GM19395 (cell line): ENCODE data around the gene GXYLT2.
"Not testable (repeated sequence)": the region's sequence is repeated elsewhere in the genome, so short reads cannot be mapped to it uniquely, and the experiment has no call there.

Experiments used
- ATAC-seq: cut with Tn5 transposase; IDR thresholded peaks from one replicate; pipeline ENCODE4 v1.9.1; 2021; ENCODE audit warnings: mild to moderate bottlenecking, moderate library complexity; ENCODE audit not compliant: unreplicated experiment

Gene GXYLT2

GRCh38 chr3:72928781-72929735 lies 41.2 kb downstream of the GXYLT2 start:
- not testable (repeated sequence) for ATAC-seq

DNA sequence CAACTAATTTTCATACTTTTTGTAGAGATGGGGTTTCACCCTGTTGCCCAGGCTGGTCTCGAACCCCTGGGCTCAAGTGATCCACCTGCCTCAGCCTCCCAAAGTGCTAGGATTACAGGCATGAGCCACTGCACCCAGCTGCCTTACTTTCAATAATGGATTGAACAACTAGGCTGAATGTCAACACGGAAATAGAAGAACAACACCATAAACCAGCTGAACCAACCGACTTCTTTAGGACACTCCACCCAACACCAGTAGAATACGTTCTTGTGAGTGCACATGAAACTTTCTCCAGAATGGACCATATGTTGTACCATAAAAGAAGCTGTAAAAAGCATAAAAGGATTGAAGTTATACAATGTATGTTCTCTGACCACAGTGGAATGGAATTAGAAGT lies 42.9 kb downstream of the GXYLT2 start:
- no peak for ATAC-seq

DNA sequence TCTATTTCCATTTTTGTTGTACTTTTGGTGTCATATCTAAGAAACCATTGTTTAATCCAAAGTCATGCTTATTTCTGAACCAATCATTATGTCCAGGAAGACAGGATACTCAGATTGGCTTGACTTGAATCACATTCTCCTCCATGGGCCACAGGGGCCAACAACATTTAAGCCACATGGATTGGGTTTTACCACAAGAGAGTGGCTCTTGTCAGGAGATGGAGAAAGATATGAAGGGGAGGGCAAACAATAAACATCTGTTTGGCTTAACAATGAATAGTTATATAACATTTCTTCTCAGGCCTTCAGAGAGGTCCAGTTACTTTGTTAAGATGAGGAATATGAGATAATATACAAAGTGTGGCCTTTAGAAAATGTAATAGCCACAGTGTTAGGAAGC lies 44.6 kb downstream of the GXYLT2 start:
- ATAC-seq: no peak

DNA sequence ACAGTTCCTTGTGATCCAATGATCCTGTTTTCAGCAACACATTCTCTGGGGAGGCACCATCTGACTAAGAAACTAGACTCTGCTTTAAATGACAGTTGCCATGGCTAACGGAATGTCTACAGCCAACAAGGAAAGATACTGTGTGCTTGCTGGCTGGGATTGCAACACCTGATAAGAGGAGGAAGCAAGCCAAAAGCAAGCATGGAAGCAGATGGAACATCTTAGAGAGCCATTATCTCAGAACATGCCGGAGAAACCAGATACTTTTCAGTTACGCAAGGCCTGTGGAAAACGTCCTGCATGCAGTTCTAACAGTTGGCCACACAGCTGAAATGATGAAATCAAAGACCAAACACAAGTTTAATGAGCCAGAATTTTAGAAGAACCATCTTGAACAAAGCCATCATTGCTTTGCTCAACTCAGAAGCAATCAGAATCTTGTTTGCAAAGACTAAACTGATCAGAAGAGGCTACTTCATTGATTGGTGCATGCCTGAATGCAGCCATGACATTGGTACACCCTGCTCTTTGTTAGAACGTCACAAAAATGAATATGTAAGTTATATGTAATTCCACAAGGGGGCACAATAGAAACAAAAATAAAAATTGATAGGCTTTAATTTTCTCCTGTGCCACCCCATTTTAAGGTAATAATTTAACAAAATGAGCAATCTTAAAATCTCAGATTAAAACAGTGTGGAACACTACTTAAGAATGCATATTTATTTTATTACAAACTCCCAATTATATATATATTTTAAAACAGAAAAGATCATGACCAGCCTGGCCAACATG lies 50.8 kb downstream of the GXYLT2 start:
- peak; percentile 88 for ATAC-seq

DNA sequence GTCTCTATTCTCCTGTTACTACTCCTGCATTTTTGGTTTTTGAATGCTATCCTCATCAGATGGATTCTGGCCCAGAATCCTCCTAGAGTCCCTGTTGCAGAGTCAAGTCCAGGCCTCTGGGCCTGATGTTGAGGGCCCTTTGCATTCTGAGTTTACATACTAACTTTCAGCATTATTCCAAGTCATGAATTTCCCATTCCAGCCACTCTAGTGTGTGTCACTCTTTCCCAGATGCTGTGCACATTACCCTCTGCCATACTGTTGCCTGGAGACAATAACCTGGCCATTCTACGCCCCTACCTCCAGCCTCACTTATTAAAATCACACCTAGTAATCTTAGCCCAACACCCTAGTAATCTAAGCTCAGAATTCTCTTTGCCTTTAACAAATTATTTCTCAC lies 53.4 kb downstream of the GXYLT2 start:
- ATAC-seq: no peak

DNA sequence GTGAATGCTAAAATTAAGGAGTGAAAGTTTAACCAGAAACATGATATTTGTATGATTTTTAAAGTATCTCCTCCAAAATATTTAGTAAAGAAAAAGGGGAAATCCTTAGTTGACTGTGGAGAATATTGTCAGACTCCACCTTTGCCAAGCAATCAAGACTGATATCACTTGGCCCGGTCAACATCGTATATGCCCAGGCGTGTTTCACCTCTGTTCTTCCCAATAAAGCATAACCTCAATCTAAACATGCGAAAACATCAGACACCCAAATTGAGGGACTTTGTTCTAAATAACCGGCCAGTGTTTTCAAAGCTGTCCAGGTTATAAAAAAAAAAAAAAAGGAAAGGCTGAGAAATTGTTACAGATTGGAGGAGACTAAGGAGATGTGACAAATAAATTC lies 54.6 kb downstream of the GXYLT2 start:
- ATAC-seq: no peak

- no peak for ATAC-seq
Measured at GRCh38 chr3:72944696-72945095, 56.9 kb downstream of the GXYLT2 start.

DNA sequence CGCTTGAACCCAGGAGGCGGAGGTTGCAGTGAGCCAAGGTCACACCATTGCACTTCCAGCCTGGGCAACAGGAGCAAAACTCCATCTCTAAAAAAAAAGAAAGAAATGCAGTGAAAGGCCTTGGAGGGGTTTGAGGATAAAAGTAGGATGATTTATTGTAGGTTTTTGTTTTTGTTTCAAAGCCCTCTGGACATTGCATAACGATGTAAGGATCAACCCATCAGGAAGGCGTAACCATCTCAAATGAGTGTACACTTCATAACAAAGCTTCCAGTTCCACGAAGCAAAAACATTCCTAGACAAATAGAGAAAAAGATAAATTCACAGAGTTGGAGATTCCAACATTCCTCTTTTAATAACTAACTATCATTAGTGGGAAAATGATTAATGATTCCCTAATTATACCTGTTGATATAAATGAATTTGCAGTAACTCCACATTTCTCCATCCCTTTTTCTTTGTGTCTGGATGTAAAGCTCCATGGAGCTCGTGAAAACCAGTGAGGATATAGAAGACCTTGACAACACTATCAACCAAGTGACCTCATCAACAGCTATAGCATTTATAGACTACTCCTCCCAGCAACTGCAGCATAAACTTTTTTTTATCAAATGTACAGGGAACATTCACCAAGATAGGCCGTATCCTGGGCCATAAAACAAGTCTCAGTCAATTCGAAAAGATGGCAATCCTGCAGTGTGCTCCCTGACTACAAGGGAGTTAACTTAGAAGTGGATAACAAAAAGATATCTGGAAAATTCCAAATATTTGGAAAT lies 60.1 kb downstream of the GXYLT2 start:
- ATAC-seq: no peak

DNA sequence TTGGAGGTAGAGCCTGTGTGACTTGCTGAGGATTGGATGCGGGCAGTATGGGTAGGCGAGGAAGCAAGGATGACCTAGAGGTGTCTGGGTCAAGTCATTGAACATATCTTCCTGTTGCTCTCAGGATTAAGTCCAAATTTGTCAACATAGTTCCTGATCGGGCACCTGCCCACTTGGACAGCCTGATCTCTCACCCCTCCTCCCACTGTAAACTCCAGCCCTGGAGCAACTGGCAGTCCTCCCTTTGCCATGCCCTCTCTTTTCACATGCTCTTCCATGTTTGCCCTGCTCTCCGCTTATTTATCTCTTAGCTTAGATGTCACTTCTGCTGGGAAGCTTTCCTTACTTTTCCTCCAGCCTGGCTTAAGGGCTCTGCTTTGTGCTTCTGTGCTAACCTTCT lies 61.2 kb downstream of the GXYLT2 start:
- ATAC-seq: no peak

- no peak for ATAC-seq
Measured at GRCh38 chr3:72950372-72950771, 62.5 kb downstream of the GXYLT2 start.

- ATAC-seq: no peak
Measured at GRCh38 chr3:72950801-72951200, 63.0 kb downstream of the GXYLT2 start.

GRCh38 chr3:72951259-72951722 lies 63.4 kb downstream of the GXYLT2 start:
- peak; percentile 61 for ATAC-seq

- no peak for ATAC-seq
Measured at GRCh38 chr3:72953325-72953956, 65.6 kb downstream of the GXYLT2 start.

GRCh38 chr3:72957297-72957696 lies 69.5 kb downstream of the GXYLT2 start:
- no peak for ATAC-seq

DNA sequence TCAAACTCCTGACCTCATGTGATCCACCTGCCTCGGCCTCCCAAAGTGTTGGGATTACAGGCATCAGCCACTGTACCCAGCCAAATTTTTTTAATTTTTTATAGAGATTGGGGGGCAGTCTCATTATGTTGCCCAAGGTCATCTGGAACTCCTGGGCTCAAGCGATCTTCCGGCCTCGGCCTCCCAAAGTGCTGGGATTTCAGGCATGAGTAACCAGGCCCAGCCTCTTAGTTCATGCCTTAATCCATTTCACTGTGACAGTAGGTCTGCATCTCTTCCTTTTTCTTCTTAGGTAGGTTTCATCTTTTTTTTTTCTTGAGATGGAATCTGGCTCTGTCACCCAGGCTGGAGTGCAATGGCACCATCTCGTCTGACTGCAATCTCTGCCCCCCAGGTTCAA lies 71.5 kb downstream of the GXYLT2 start:
- no peak for ATAC-seq

DNA sequence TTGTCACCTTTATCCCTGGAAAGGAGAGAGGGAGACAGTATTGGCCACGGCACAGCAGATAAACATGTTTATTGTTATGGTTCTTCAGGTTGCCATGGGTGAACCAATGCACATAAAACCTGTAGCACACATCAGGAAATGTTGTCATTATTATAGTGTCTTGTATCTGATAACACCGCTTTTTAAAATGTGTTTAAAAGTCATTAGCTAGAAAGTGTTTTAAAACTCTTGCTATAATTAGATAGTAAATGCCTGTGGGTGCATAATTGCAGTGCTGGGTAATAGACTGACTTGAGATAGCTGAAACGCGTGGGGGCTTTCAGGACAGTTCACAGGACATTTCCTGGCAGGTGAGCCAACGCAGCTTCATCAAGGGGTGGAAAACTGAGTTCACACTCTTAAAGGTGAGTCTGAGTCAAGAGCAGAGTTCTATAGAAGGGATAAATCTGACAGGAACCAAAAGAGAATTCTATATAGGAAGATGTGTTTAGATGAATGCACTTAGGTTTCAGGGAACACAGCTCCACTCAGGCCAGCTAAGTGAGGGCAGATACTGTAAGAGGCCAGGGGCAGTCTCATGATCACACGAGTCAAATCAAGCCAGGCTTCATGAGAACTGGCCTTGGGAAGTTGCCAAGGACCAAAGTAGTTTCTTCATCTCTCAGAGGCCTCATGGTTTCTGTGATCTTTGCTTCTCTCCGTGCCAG lies 73.1 kb downstream of the GXYLT2 start:
- ATAC-seq: no peak

DNA sequence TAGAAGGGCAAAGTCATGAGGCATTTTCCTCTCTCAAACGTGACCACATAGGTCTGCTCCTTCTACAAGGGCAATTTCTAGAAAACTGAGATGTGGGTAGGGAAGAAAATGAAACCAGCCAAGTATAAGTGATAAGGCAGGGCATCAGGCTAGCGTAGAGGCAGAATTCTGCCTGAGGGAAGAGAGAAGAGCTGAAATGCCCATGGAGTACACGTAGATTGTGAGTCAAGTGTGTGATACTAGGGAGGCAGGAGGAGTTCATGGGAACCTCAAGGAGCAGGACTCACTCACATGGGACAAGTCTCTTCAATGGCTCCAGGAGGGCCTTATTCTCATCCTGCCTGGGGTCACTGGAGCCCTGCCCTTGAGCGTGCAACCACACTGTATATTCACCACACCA lies 73.9 kb downstream of the GXYLT2 start:
- ATAC-seq: no peak

- ATAC-seq: no peak
Measured at GRCh38 chr3:72962317-72962716, 74.5 kb downstream of the GXYLT2 start.

- ATAC-seq: no peak
Measured at GRCh38 chr3:72964633-72965032, 76.8 kb downstream of the GXYLT2 start.

- no peak for ATAC-seq
Measured at GRCh38 chr3:72968266-72968664, 80.4 kb downstream of the GXYLT2 start.
